Measurements from ENCODE around the gene WDFY4.

The WDFY4 gene

GRCh38 chr10:48704156-48704555 is 19.5 kb downstream of the WDFY4 start:
- no peak for TF ChIP-seq CTCF (conservative IDR thresholded peaks at IDR 0.05; ENCODE audit: low read depth, low read length)
- H3K36me3 ChIP-seq (ENCODE audit: insufficient read depth) = no peaks in the 10 kb centered on the region
- H3K79me2 ChIP-seq (ENCODE audit: insufficient read depth, low read depth) = no peaks in the 10 kb centered on the region
- H3K4me1 ChIP-seq (ENCODE audit: low read depth, poor library complexity, severe bottlenecking) = no peaks in the 10 kb centered on the region
- no peak overlapping the region for H3K4me2 ChIP-seq
- no peaks in the 10 kb centered on the region for H4K20me1 ChIP-seq (ENCODE audit: insufficient read depth)
- H2AFZ ChIP-seq (ENCODE audit: low read depth) = no peak overlapping the region
- H3K27me3 ChIP-seq (ENCODE audit: insufficient read depth, low read depth) = no peaks in the 10 kb centered on the region
- no peak overlapping the region for H3K9ac ChIP-seq
- no peak overlapping the region for H3K4me3 ChIP-seq (IDR thresholded peaks at IDR 0.05; ENCODE audit: insufficient read depth, low read depth, low read length)
- no peak overlapping the region for H3K27ac ChIP-seq

- H4K20me1 ChIP-seq (ENCODE audit: insufficient read depth) = no peaks in the 10 kb centered on the region
- no peaks in the 10 kb centered on the region for H3K79me2 ChIP-seq (ENCODE audit: insufficient read depth, low read depth)
- no peak overlapping the region for H3K4me2 ChIP-seq
- no peak for TF ChIP-seq CTCF (conservative IDR thresholded peaks at IDR 0.05; ENCODE audit: low read depth, low read length)
- H2AFZ ChIP-seq (ENCODE audit: low read depth) = no peak overlapping the region
- H3K4me3 ChIP-seq (IDR thresholded peaks at IDR 0.05; ENCODE audit: insufficient read depth, low read depth, low read length) = no peak overlapping the region
- H3K9ac ChIP-seq = no peak overlapping the region
- H3K27me3 ChIP-seq (ENCODE audit: insufficient read depth, low read depth) = no peaks in the 10 kb centered on the region
- H3K36me3 ChIP-seq (ENCODE audit: insufficient read depth) = no peaks in the 10 kb centered on the region
- H3K4me1 ChIP-seq (ENCODE audit: low read depth, poor library complexity, severe bottlenecking) = no peaks in the 10 kb centered on the region
- H3K27ac ChIP-seq = no peak overlapping the region
These were observed 20.8 kb downstream of the WDFY4 start for GRCh38 chr10:48705401-48705938.

GRCh38 chr10:48707472-48707871 is 22.8 kb downstream of the WDFY4 start:
- Histone ChIP-seq H3K27ac (no peak overlapping the region), H2AFZ (ENCODE audit: low read depth) (no peak overlapping the region), H3K36me3 (ENCODE audit: insufficient read depth) (no peaks in the 10 kb centered on the region), H3K4me2 (no peak overlapping the region), H3K79me2 (ENCODE audit: insufficient read depth, low read depth) (no peaks in the 10 kb centered on the region), H3K27me3 (ENCODE audit: insufficient read depth, low read depth) (no peaks in the 10 kb centered on the region), H4K20me1 (ENCODE audit: insufficient read depth) (no peaks in the 10 kb centered on the region), H3K9ac (no peak overlapping the region), H3K4me3 (IDR thresholded peaks at IDR 0.05; ENCODE audit: insufficient read depth, low read depth, low read length) (no peak overlapping the region), H3K4me1 (ENCODE audit: low read depth, poor library complexity, severe bottlenecking) (no peaks in the 10 kb centered on the region)
- TF ChIP-seq CTCF (conservative IDR thresholded peaks at IDR 0.05; ENCODE audit: low read depth, low read length) = no peak

- no peak for TF ChIP-seq CTCF (conservative IDR thresholded peaks at IDR 0.05; ENCODE audit: low read depth, low read length)
- H3K9ac ChIP-seq = no peak overlapping the region
- no peaks in the 10 kb centered on the region for H4K20me1 ChIP-seq (ENCODE audit: insufficient read depth)
- H3K4me3 ChIP-seq (IDR thresholded peaks at IDR 0.05; ENCODE audit: insufficient read depth, low read depth, low read length) = no peak overlapping the region
- H3K4me1 ChIP-seq (ENCODE audit: low read depth, poor library complexity, severe bottlenecking) = no peaks in the 10 kb centered on the region
- H3K27me3 ChIP-seq (ENCODE audit: insufficient read depth, low read depth) = no peaks in the 10 kb centered on the region
- H2AFZ ChIP-seq (ENCODE audit: low read depth) = no peak overlapping the region
- H3K4me2 ChIP-seq = no peak overlapping the region
- no peaks in the 10 kb centered on the region for H3K36me3 ChIP-seq (ENCODE audit: insufficient read depth)
- H3K79me2 ChIP-seq (ENCODE audit: insufficient read depth, low read depth) = no peaks in the 10 kb centered on the region
- no peak overlapping the region for H3K27ac ChIP-seq
These were observed 23.5 kb downstream of the WDFY4 start for GRCh38 chr10:48708144-48708543.

All from KMS-11 (cell line).